ENCODE data around the gene CAVIN2. TPM values are rescaled to one million over a fixed set of nuclear protein-coding genes. Genes with fewer than 3 reads are reported as not detected.

Gene CAVIN2
- total RNA-seq, 1 experiment from 2014 or later = 10.2 TPM

Other genes starting within 250 kb of the CAVIN2 start
- 55.4 and 69.1 TPM in 2 replicates for gene NABP1, start 169.0 kb downstream of the CAVIN2 start, total RNA-seq (2014; rRNA removed; shearing (Covaris generic))

Data from SJCRH30 (cell line).